SK-N-SH treated with all-trans-retinoic acid at 6 μM for 48 hours (cell line): ENCODE measurements around the gene SLC6A4.
A peak's percentile ranks its signal among the peaks of the same experiment; 100 is the strongest.

Source experiments
- ATAC-seq: fragments of 200-7000 bp; cut with Tn5 transposase; 3 replicates; pipeline ENCODE4 v1.9.1; 2020; ENCODE audit warnings: mild to moderate bottlenecking, moderate library complexity
- BACH2 ChIP-seq: fragments of 250-450 bp; sonication (Bioruptor Pico); IDR thresholded peaks from 2 replicates; pipeline ENCODE4 v1.9.0; 2021; ENCODE audit warnings: mild to moderate bottlenecking, borderline replicate concordance
- CSDC2 ChIP-seq: fragments of 250-450 bp; sonication (Bioruptor Pico); IDR thresholded peaks from 2 replicates; pipeline ENCODE4 v1.5.0; 2020; ENCODE audit warnings: mild to moderate bottlenecking, moderate library complexity
- ESRRG ChIP-seq: fragments of 250-450 bp; sonication (Bioruptor Pico); IDR thresholded peaks from 2 replicates; pipeline ENCODE4 v1.6.1; 2021; ENCODE audit warnings: mild to moderate bottlenecking
- GLIS3 ChIP-seq: fragments of 250-450 bp; sonication (Bioruptor Pico); IDR thresholded peaks from 2 replicates; pipeline ENCODE4 v1.5.0; 2020; ENCODE audit warnings: mild to moderate bottlenecking, moderate library complexity
- OSR1 ChIP-seq: fragments of 250-450 bp; sonication (Bioruptor Pico); IDR thresholded peaks from 2 replicates; pipeline ENCODE4 v1.8.0; 2022; ENCODE audit warnings: moderate library complexity, mild to moderate bottlenecking, inconsistent platforms
- PPARA ChIP-seq: fragments of 250-450 bp; sonication (Bioruptor Pico); IDR thresholded peaks from 2 replicates; pipeline ENCODE4 v1.5.0; 2020; ENCODE audit warnings: mild to moderate bottlenecking, borderline replicate concordance
- RARB ChIP-seq: fragments of 250-450 bp; sonication (Bioruptor Pico); IDR thresholded peaks from 2 replicates; pipeline ENCODE4 v1.8.0; 2021; ENCODE audit warnings: mild to moderate bottlenecking, moderate library complexity
- SNAI2 ChIP-seq: fragments of 250-450 bp; sonication (Bioruptor Pico); IDR thresholded peaks from 2 replicates; pipeline ENCODE4 v1.5.0; 2020; ENCODE audit warnings: mild to moderate bottlenecking, moderate library complexity
- TOX ChIP-seq: fragments of 250-450 bp; sonication (Bioruptor Pico); IDR thresholded peaks from 2 replicates; pipeline ENCODE4 v1.8.0; 2021; ENCODE audit warnings: mild to moderate bottlenecking, moderate library complexity, borderline replicate concordance
- ZC3H10 ChIP-seq: fragments of 250-450 bp; sonication (Bioruptor Pico); IDR thresholded peaks from 2 replicates; pipeline ENCODE4 v1.5.1; 2021; ENCODE audit warnings: mild to moderate bottlenecking, moderate library complexity
- ZFP3 ChIP-seq: fragments of 250-450 bp; sonication (Bioruptor Pico); IDR thresholded peaks from 2 replicates; pipeline ENCODE4 v1.5.0; 2020; ENCODE audit warnings: mild to moderate bottlenecking, moderate library complexity
- ZFP30 ChIP-seq: fragments of 450-650 bp; formaldehyde crosslinking; IDR thresholded peaks from 2 replicates; pipeline ENCODE4 v1.5.0; 2022; ENCODE audit warnings: mild to moderate bottlenecking, moderate library complexity
- ZNF565 ChIP-seq: fragments of 450-650 bp; formaldehyde crosslinking; conservative IDR thresholded peaks from 2 replicates; pipeline ENCODE4 v1.5.0; 2020; ENCODE audit warnings: low read depth, mild to moderate bottlenecking, moderate library complexity
- ZNF70 ChIP-seq: fragments of 450-650 bp; formaldehyde crosslinking; IDR thresholded peaks from 2 replicates; pipeline ENCODE4 v1.5.0; 2020; ENCODE audit warnings: mild to moderate bottlenecking, moderate library complexity
- TF ChIP-seq, protein P1 (sequence below): fragments of 250-450 bp; sonication (Bioruptor Pico); IDR thresholded peaks from 2 replicates; pipeline ENCODE4 v1.8.0; 2020; ENCODE audit warnings: mild to moderate bottlenecking, moderate library complexity, borderline replicate concordance
- TF ChIP-seq, protein P2 (sequence below): fragments of 250-450 bp; sonication (Bioruptor Pico); IDR thresholded peaks from 2 replicates; pipeline ENCODE4 v1.5.1; 2020; ENCODE audit warnings: low read depth, mild to moderate bottlenecking, moderate library complexity
- TF ChIP-seq, protein P3 (sequence below): fragments of 250-450 bp; sonication (Bioruptor Pico); IDR thresholded peaks from 2 replicates; pipeline ENCODE4 v1.8.0; 2021; ENCODE audit warnings: low read depth, mild to moderate bottlenecking, moderate library complexity, borderline replicate concordance
- TF ChIP-seq, protein P4 (sequence below): fragments of 250-450 bp; sonication (Bioruptor Pico); IDR thresholded peaks from 2 replicates; pipeline ENCODE4 v1.5.0; 2020; ENCODE audit warnings: mild to moderate bottlenecking, moderate library complexity
- TF ChIP-seq, protein P5 (sequence below): fragments of 250-450 bp; sonication (Bioruptor Pico); IDR thresholded peaks from 2 replicates; pipeline ENCODE4 v1.5.1; 2021; ENCODE audit warnings: mild to moderate bottlenecking, moderate library complexity

SLC6A4 gene

DNA sequence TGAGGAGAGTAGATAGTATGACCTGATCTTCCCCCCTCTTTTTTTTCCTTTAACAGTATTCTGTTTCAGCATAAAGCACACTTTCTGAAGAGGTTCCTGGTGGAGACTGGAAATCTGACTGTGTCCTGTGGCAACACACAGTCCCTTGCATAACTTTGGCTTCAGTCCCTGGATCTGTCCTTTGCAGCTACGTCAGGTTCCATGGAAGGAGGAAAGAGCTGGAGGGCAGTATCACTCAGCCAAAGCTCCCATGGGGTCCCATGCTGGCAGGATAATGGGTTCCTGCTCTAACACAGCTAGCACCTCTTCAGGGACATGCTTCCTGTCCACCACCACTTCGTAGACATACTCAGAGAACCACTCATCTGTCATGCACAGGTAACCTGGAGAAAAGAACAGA, 13.3 kb upstream of the SLC6A4 start:
- ATAC-seq, result no peak

DNA sequence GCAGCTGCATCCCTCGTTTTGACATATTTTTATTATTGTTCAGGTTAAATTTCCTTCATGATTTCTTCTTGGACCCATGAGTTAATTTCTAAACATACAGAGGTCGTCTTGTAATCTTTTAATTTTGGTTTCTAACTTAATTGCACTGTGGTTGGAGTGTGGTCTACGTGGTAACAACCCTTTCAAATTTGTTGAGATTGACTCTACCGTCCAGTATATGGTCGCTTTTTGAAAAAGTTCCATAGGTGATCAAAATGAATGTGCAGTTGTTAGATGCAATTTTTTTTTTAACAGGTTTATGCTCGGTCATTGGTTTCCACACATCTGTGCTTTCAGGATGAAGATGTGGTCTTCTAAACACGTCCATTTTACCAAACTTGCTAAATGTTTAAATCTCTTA, 11.0 kb upstream of the SLC6A4 start:
- TF ChIP-seq ZNF70 (CRISPR knock-in tag), result no peak
- no peak for TF ChIP-seq ZNF565
- no peak for TF ChIP-seq ESRRG (CRISPR knock-in tag)
- TF ChIP-seq, protein P1, sequence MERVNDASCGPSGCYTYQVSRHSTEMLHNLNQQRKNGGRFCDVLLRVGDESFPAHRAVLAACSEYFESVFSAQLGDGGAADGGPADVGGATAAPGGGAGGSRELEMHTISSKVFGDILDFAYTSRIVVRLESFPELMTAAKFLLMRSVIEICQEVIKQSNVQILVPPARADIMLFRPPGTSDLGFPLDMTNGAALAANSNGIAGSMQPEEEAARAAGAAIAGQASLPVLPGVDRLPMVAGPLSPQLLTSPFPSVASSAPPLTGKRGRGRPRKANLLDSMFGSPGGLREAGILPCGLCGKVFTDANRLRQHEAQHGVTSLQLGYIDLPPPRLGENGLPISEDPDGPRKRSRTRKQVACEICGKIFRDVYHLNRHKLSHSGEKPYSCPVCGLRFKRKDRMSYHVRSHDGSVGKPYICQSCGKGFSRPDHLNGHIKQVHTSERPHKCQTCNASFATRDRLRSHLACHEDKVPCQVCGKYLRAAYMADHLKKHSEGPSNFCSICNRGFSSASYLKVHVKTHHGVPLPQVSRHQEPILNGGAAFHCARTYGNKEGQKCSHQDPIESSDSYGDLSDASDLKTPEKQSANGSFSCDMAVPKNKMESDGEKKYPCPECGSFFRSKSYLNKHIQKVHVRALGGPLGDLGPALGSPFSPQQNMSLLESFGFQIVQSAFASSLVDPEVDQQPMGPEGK (CRISPR knock-in tag), result no peak
- no peak for TF ChIP-seq PPARA (CRISPR knock-in tag)
- no peak for TF ChIP-seq CSDC2
- TF ChIP-seq, protein P2, sequence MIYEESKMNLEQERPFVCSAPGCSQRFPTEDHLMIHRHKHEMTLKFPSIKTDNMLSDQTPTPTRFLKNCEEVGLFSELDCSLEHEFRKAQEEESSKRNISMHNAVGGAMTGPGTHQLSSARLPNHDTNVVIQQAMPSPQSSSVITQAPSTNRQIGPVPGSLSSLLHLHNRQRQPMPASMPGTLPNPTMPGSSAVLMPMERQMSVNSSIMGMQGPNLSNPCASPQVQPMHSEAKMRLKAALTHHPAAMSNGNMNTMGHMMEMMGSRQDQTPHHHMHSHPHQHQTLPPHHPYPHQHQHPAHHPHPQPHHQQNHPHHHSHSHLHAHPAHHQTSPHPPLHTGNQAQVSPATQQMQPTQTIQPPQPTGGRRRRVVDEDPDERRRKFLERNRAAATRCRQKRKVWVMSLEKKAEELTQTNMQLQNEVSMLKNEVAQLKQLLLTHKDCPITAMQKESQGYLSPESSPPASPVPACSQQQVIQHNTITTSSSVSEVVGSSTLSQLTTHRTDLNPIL (CRISPR knock-in tag), result no peak
- TF ChIP-seq ZC3H10 (CRISPR knock-in tag), result no peak
- TF ChIP-seq, protein P3, sequence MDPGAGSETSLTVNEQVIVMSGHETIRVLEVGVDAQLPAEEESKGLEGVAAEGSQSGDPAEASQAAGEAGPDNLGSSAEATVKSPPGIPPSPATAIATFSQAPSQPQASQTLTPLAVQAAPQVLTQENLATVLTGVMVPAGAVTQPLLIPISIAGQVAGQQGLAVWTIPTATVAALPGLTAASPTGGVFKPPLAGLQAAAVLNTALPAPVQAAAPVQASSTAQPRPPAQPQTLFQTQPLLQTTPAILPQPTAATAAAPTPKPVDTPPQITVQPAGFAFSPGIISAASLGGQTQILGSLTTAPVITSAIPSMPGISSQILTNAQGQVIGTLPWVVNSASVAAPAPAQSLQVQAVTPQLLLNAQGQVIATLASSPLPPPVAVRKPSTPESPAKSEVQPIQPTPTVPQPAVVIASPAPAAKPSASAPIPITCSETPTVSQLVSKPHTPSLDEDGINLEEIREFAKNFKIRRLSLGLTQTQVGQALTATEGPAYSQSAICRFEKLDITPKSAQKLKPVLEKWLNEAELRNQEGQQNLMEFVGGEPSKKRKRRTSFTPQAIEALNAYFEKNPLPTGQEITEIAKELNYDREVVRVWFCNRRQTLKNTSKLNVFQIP, result no peak
- TF ChIP-seq, protein P4, sequence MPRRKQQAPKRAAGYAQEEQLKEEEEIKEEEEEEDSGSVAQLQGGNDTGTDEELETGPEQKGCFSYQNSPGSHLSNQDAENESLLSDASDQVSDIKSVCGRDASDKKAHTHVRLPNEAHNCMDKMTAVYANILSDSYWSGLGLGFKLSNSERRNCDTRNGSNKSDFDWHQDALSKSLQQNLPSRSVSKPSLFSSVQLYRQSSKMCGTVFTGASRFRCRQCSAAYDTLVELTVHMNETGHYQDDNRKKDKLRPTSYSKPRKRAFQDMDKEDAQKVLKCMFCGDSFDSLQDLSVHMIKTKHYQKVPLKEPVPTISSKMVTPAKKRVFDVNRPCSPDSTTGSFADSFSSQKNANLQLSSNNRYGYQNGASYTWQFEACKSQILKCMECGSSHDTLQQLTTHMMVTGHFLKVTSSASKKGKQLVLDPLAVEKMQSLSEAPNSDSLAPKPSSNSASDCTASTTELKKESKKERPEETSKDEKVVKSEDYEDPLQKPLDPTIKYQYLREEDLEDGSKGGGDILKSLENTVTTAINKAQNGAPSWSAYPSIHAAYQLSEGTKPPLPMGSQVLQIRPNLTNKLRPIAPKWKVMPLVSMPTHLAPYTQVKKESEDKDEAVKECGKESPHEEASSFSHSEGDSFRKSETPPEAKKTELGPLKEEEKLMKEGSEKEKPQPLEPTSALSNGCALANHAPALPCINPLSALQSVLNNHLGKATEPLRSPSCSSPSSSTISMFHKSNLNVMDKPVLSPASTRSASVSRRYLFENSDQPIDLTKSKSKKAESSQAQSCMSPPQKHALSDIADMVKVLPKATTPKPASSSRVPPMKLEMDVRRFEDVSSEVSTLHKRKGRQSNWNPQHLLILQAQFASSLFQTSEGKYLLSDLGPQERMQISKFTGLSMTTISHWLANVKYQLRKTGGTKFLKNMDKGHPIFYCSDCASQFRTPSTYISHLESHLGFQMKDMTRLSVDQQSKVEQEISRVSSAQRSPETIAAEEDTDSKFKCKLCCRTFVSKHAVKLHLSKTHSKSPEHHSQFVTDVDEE (CRISPR knock-in tag), result no peak
- no peak for TF ChIP-seq SNAI2 (CRISPR knock-in tag)
- no peak for TF ChIP-seq ZFP3
- TF ChIP-seq TOX (CRISPR knock-in tag), result no peak
- no peak for ATAC-seq

More for the DNA sequence above, 13.3 kb upstream of the SLC6A4 start:
- TF ChIP-seq BACH2 (CRISPR knock-in tag) (no peak), ZFP3 (no peak)

DNA sequence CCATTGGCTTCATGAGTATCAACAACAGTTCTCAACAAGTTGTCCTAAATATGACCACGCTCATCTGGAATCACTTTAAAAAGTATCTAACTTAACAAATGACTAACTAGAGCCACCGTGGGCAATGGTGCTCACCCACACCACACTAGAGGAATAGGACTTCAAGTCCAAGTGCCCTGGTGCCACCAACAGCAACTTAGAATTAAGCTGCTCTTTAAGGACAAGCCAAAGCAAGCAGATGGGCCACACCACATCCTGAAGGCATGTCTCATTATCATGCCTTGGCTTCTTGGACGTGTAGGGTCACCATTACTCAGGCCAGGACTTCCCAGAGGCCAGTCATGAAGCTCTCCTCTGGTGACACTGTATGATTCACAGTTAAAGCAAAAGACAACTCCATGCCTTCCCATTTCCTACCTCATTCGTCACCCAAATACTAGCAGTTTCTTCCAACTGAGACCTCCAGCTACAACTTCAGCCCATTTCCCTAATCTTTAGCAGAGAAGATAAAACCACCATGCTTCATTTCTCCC, 9.4 kb upstream of the SLC6A4 start:
- no peak for TF ChIP-seq OSR1 (CRISPR knock-in tag)

DNA sequence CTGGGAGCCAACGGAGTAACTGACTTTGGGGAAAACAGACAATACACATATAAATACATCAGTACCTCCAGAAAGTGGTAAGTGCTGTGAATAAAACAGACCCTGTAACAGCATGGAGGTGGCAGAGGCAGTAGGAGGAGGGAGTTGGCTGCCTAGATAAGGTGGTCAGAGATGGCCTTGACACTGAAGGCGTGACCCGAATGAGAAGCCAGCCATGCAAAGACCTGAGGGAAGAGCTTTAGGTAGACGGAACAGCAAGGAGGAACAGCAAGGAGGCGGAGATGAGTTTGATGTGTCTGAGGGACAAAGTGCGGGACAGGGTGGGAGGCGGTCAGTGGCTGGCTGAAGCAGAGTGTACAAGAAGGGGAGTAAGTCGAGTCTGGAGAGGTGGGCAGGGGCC, 8.1 kb upstream of the SLC6A4 start:
- ATAC-seq, result no peak
- TF ChIP-seq CSDC2, result no peak
- TF ChIP-seq RARB (CRISPR knock-in tag), result no peak
- TF ChIP-seq, protein P3, result no peak
- no peak for TF ChIP-seq TOX (CRISPR knock-in tag)
- TF ChIP-seq ZFP3, result no peak
- TF ChIP-seq, protein P2 (CRISPR knock-in tag), result no peak
- no peak for TF ChIP-seq GLIS3
- TF ChIP-seq ZC3H10 (CRISPR knock-in tag), result no peak
- TF ChIP-seq, protein P4 (CRISPR knock-in tag), result no peak
- TF ChIP-seq, protein P5, sequence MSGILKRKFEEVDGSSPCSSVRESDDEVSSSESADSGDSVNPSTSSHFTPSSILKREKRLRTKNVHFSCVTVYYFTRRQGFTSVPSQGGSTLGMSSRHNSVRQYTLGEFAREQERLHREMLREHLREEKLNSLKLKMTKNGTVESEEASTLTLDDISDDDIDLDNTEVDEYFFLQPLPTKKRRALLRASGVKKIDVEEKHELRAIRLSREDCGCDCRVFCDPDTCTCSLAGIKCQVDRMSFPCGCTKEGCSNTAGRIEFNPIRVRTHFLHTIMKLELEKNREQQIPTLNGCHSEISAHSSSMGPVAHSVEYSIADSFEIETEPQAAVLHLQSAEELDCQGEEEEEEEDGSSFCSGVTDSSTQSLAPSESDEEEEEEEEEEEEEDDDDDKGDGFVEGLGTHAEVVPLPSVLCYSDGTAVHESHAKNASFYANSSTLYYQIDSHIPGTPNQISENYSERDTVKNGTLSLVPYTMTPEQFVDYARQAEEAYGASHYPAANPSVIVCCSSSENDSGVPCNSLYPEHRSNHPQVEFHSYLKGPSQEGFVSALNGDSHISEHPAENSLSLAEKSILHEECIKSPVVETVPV (CRISPR knock-in tag), result no peak
- TF ChIP-seq ZFP30, result no peak
- TF ChIP-seq PPARA (CRISPR knock-in tag), result no peak

More for the DNA sequence above, 9.4 kb upstream of the SLC6A4 start:
- ATAC-seq, result peak; percentile 31; the same call in 2 of the 3 replicates
